Testis (tissue), 2 donors: Measurements from ENCODE around the gene GPHN.

Experiments used
- POLR2A ChIP-seq: fragments of 450-650 bp; IDR thresholded peaks from one replicate; pipeline ENCODE4 v1.6.1; 2017; ENCODE audit warnings: antibody characterized with exemption, mild to moderate bottlenecking, moderate library complexity
- TF ChIP-seq, protein P1 (sequence below), 3 experiments: fragments of 450-650 bp in 2 of 3; fragments of 200-600 bp in 1 of 3; sonication (generic) in 1 of 3; IDR thresholded peaks; one replicate each; pipeline ENCODE4 v1.5.1; 2016 to 2019; ENCODE audit warnings: antibody characterized with exemption in 3 of 3, mild to moderate bottlenecking in 2 of 3, moderate library complexity in 1 of 3

DNA sequence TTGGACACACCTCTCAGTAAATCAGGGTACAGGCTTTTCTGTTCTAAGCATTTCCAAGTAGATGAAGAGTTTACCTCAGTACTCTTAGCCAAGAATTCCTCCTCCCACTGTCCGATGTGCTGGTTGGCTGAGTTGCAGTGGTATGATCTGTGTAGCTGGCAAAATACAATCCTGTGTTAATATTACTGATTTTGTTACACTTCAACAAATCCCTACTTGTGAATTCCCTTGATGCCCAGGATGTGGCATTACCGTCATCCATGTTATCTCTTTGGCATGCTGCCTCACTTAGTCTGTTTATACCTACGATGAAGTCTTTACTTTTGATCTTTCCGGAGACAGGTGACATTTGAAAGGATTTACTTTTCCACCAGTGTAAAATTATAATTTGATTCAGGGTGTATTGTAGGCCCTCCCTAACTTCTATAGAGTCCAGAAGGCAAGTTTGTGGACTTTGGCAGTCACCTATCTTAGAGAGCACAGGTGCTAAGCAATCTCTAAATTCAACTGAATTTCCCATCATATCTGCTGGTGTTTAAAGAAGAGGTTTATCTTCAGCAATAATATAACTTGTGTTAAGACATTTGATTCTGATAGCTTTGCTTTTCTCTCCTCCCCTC, 11.6 kb upstream of the GPHN start:
- TF ChIP-seq, protein P1, sequence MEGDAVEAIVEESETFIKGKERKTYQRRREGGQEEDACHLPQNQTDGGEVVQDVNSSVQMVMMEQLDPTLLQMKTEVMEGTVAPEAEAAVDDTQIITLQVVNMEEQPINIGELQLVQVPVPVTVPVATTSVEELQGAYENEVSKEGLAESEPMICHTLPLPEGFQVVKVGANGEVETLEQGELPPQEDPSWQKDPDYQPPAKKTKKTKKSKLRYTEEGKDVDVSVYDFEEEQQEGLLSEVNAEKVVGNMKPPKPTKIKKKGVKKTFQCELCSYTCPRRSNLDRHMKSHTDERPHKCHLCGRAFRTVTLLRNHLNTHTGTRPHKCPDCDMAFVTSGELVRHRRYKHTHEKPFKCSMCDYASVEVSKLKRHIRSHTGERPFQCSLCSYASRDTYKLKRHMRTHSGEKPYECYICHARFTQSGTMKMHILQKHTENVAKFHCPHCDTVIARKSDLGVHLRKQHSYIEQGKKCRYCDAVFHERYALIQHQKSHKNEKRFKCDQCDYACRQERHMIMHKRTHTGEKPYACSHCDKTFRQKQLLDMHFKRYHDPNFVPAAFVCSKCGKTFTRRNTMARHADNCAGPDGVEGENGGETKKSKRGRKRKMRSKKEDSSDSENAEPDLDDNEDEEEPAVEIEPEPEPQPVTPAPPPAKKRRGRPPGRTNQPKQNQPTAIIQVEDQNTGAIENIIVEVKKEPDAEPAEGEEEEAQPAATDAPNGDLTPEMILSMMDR (IDR thresholded peaks at IDR 0.05), result no peak
- TF ChIP-seq POLR2A, result no peak
